AG04449 (cell line): ENCODE results near the gene CKAP4.

Source experiments
- CTCF ChIA-PET: fragments of 350-600 bp; formaldehyde crosslinking; extraction: SDS; loops from one replicate; lab custom pipeline; 2021; ENCODE audit warnings: antibody characterized with exemption; lab: Yijun Ruan, JAX
- POLR2A ChIA-PET: fragments of 400-600, 350-600 bp; formaldehyde crosslinking; extraction: SDS; loops from one replicate; lab custom pipeline; 2020; ENCODE audit warnings: antibody characterized with exemption, inconsistent platforms; lab: Yijun Ruan, JAX
- DNase-seq: peaks from one replicate; pipeline ENCODE4 v3.0.0-alpha.2; 2010; ENCODE audit warnings: low read depth, low spot score
- H3K4me3 ChIP-seq: 2 replicates; pipeline ENCODE4 v1.5.1; 2011; ENCODE audit warnings: low read depth, mild to moderate bottlenecking, control low read depth, low read length
- TF ChIP-seq, protein P1 (sequence below): IDR thresholded peaks from one replicate; pipeline ENCODE4 v1.5.1; 2011; ENCODE audit warnings: mild to moderate bottlenecking, moderate library complexity, low read length, control low read depth, inconsistent platforms; ENCODE audit not compliant: insufficient read depth; ENCODE audit errors: missing control alignments

CKAP4 gene

DNA sequence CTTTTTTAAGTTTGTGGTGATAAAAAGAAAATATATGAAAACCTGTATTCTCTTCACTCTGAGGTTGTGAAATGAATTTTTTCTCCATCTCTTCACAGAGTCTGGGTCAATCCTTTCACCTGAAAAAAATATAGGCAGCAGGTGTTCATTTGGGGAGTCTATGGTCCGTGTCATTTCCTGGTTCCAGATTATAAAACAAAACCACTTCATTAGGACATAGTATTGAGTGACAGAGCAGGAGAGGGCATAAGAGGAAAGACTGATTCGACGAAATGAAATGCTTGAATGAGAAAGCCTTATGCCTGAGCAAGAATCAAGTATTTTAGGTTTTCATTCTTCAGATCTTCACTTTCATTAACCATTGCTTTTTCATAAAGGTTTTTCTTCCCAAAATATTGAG is 57.2 kb downstream of the CKAP4 start:
- POLR2A ChIA-PET, result no interaction called here
- CTCF ChIA-PET, result no interaction called here
- TF ChIP-seq, protein P1, sequence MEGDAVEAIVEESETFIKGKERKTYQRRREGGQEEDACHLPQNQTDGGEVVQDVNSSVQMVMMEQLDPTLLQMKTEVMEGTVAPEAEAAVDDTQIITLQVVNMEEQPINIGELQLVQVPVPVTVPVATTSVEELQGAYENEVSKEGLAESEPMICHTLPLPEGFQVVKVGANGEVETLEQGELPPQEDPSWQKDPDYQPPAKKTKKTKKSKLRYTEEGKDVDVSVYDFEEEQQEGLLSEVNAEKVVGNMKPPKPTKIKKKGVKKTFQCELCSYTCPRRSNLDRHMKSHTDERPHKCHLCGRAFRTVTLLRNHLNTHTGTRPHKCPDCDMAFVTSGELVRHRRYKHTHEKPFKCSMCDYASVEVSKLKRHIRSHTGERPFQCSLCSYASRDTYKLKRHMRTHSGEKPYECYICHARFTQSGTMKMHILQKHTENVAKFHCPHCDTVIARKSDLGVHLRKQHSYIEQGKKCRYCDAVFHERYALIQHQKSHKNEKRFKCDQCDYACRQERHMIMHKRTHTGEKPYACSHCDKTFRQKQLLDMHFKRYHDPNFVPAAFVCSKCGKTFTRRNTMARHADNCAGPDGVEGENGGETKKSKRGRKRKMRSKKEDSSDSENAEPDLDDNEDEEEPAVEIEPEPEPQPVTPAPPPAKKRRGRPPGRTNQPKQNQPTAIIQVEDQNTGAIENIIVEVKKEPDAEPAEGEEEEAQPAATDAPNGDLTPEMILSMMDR, result no peak
- no peak for DNase-seq
- no peak overlapping the region for H3K4me3 ChIP-seq

DNA sequence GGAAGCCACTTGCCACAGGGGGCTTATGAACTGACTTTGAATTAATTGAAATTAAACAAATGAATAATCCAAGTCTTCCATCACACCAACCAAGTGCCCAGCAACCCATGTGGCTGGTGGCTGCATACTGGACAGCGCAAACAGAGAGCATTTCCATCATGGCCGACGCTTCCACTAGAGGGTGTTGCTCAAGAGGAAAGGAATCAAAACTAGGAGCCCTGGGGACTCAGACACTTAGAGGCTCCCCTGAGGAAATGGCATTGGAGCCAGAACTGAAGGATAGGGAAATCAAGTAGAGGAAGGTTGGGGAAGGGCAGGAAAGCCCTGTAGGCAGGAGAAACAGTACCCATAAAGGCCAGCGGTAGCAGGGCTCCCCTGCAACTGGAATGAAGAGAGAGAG is 58.5 kb downstream of the CKAP4 start:
- ChIA-PET POLR2A (no interaction called here), CTCF (no interaction called here)
- no peak for DNase-seq
- H3K4me3 ChIP-seq, result no peak overlapping the region
- TF ChIP-seq, protein P1, result no peak

DNA sequence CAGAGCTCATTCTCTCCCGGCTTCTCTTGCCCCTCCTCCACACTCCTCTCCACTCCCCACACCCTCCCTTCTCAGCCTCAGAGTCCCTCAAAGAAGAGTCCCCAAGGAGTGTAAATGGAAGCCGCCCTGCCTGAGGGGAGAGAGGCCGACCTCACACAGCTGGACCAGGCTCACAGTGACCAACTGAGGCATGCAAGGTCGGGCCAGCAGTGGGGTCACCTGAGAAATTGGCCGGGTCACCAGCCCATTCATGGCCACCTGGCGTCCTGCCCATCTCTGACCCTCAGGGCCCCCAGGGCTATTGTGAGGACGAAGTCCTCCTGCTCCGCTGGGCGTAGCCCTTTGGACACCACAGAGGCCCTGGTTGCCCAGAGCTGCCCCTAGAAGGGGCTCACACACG is 59.6 kb downstream of the CKAP4 start:
- TF ChIP-seq, protein P1, result no peak
- DNase-seq, result no peak
- ChIA-PET POLR2A (no interaction called here), CTCF (interaction anchor here (1.4 to 2.1 kb wide), 4 partner anchors 9 to 38 kb away, joined by 3 to 8 read pairs (median 6); no protein-coding TSS in a partner anchor)
- H3K4me3 ChIP-seq, result no peak overlapping the region
